GM19351 (cell line): ENCODE data around the gene OLFM3.

Experiments used
- ATAC-seq: cut with Tn5 transposase; IDR thresholded peaks from one replicate; pipeline ENCODE4 v1.9.1; 2021; ENCODE audit warnings: mild to moderate bottlenecking, moderate library complexity; ENCODE audit not compliant: unreplicated experiment

The OLFM3 gene

GRCh38 chr1:101953623-101954022 lies 43.1 kb downstream of the OLFM3 start:
- no peak for ATAC-seq

GRCh38 chr1:101945884-101946283 lies 50.8 kb downstream of the OLFM3 start:
- ATAC-seq: no peak

DNA sequence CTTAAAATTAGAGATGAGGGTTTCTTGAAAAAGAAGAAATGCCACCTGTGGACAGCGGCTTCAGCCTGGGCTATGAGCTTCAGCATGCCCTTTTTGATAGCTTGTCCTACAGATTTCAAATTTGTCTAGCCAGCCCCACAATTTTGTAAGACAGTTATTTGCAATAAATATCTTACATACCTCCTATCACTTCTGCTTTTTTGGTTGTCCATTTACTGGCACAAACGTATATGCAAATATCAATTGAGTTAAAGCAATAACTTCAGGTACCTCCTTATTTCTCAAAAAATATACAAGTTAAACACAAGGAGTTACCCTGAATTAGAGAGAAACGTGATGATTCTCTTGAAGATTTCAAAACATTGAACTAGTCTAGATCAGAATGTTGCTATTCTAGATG lies 53.5 kb downstream of the OLFM3 start:
- no peak for ATAC-seq

DNA sequence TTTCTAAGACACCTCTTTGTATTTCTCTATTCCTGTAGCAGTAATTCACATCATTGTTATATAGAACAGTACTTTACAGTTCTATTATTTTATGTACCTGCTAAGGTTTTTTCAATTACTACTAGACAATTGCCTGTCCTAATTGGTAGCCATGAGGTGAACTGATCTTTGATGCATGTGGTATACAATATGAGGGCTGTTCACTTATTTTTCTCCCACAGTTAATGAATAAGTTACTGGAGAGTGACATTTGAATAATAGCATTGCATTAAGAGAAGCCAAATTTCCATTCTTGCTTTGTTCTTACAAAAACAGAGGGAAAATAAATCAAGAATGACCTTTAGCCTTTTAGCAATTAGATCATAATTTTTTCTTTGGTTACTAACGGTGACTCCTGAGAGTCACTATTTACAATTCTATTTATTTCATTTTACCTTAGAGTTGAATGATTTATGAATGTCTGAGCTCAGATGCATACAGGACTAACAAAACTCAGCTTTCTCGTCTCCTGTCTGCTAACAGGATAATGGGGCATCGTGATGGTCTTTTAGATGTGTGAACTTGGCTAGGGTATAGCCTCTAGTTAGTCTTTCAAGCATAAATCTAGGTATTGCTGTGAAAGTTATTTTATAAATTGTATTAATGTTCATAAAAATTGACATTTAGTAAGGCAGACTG lies 54.1 kb downstream of the OLFM3 start:
- no peak for ATAC-seq

- ATAC-seq: no peak
Observed at GRCh38 chr1:101938681-101939080, 58.0 kb downstream of the OLFM3 start.

DNA sequence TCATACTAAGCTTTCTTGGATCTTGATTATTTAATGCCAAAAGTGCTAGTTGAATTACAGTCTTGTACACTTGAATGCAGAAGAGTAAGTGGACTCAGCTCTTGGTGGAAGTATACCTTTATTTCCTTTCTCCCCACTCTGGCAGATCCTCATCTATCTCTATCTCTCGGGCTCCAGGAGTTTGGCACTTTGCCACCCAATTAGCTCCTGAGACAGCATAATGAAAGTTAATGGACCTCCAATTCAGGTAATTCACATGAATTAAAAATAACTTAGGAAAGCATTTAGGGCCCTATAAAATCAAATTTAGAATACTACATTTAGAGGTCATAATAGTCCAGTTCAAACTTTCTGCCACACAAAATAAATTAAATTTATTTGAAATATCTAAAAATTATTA lies 67.4 kb downstream of the OLFM3 start:
- no peak for ATAC-seq

DNA sequence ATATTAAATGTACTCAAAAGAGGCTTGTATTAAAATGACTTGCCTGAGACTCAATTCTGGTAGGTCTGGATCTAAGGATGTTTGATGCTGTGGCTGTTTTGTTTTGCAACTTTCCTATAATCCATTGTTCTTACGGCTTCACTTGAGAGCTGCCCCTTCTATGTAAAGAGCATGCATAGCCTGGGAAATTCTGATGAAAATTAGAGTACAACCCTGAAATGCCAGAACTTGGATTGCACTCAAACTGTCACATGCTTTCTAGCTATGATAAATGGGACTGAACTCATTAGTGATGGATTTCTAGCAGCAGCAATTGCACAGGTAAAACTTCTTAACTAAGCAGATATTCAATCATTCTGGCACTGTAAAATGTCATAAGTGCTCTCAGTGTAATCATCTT lies 67.9 kb downstream of the OLFM3 start:
- no peak for ATAC-seq

- ATAC-seq: no peak
Observed at GRCh38 chr1:101924700-101925099, 72.0 kb downstream of the OLFM3 start.

DNA sequence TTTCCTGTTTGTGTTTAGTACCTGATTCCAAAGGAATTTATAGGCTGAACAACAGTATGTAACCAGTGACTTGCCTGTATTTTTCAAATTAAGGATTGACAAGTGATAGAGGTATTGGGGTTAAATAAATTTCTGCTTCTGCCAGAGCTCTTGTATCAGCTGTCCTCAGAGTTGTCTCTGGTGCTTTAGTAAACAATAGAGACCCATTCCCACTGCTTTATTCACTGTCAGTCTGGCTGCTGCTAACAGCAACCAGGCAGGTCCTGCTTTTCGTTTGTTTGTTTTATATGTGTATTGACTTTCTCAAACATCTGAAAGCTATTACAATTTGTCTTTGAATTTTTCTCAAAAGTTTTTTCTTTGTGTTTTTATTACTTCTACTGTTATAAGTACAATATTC lies 76.1 kb downstream of the OLFM3 start:
- no peak for ATAC-seq

DNA sequence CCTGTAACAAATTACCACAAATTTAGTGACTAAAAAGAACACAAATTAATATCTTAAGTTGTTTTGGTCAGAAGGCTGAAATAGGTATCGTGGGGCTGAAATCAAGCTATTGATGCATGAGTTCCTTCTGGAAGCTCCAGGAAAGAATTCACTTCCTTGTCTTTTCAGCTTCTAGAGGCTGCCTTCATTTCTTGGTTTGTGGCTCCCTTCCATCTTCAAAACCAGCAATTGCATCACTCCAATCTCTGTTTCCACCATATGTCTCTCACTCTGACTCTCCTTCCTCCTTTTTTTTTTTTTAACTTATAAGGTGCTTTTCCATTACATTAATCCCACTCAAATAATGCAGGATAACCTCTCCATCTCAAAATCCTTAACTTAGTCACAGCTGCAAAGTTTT lies 78.4 kb downstream of the OLFM3 start:
- no peak for ATAC-seq

GRCh38 chr1:101915597-101915996 lies 81.1 kb downstream of the OLFM3 start:
- no peak for ATAC-seq

GRCh38 chr1:101914473-101915242 lies 82.1 kb downstream of the OLFM3 start:
- no peak for ATAC-seq

- ATAC-seq: no peak
Observed at GRCh38 chr1:101911894-101912293, 84.8 kb downstream of the OLFM3 start.

DNA sequence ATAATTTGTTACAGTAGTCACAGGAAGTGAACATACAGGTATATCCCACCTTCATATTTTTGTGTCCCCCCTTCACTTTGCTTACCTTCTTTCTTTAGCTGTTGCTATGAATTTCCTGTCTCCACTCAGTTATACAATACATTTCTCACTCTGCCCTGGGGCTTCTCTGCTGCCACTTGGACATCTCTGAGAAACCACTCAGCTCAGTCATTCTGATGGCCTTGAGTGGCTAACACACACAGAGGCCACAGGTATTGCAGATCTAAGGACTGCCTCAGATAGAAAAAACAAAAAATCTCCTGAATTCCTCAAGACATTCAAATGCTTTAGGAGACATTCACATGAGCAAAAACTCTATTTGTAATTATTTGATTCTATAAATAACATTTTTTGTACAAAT lies 87.7 kb downstream of the OLFM3 start:
- no peak for ATAC-seq

DNA sequence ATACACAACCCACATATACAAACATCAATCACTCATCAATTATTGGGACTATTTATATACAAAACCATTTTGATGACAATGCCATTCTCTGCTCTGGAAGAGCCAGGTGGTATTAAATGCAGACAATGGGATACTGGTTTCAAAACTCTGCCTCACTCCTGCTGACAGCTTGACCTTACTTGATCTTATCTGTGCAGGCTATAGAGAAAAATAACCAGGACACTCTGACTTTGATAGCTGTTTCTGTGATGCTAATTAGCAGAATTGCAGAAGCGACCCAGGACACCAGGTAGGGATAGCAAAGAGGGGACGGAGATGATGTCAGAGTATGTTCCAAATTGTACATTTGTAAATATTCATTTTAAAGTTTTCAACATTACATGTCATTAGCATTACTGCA lies 89.5 kb downstream of the OLFM3 start:
- ATAC-seq: no peak

- no peak for ATAC-seq
Observed at GRCh38 chr1:101905283-101905835, 91.4 kb downstream of the OLFM3 start.

DNA sequence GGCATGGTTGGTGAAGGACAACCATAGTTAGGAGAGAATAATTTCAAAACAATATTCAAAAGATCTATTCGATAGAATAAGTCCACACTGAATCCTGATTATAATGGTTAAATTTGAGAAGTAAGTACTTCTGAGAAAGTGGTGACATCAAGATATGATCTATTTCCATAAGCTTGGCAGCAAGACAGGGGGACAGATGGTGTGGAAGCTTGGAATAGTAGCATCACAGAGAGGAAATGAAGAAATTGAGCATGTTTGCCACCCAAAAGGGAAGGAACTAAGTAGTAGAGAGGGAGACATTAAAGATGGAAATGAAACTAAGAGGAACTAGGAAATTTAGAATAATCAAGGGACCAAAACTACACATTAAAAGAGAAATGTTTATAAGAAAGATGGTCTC lies 94.5 kb downstream of the OLFM3 start:
- ATAC-seq: no peak

DNA sequence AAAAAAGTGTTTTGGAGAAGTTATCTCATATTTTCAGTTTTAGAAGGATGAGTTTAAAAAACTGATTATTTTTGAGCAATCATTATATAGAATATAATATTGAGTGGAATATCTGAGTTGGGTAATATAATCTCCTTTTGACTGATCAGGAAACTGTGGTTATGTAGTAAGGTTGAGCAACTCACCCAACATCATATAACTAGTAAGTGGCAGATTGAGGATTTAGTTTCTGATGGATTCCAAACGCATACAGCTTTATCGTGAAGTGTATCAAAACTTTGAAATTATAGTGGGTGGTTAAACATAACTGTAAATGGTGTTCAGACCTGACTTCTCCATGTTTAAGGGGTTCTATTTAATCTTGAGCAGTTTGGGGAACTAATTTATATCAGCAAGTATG lies 98.6 kb downstream of the OLFM3 start:
- no peak for ATAC-seq

- ATAC-seq: no peak
Observed at GRCh38 chr1:101884621-101885020, 112.1 kb downstream of the OLFM3 start.

DNA sequence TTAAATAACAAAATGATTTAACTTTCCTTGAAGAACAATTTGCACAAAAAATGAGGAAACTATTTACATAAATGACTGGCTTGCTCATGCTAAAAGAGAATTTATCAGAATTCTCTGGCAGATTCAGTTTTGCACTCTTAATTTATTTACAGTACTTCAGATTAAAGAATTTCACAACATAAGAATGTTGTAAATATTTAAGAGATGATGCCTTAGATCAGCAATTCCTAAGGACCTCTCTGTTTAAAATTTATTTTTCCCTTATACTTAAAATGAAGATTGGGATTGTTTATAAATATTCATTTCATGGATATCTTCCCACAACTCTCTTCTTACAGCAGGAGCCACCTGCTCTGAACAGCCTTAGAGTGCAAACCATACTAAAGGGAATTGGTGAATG lies 120.8 kb downstream of the OLFM3 start:
- no peak for ATAC-seq

- no peak for ATAC-seq
Observed at GRCh38 chr1:101873672-101874071, 123.1 kb downstream of the OLFM3 start.

GRCh38 chr1:101859941-101860340 lies 136.8 kb downstream of the OLFM3 start:
- no peak for ATAC-seq
